HG03025 (cell line): ENCODE results near the gene COMMD3.

Source experiments
- ATAC-seq: cut with Tn5 transposase; IDR thresholded peaks from one replicate; pipeline ENCODE4 v1.9.1; 2021; ENCODE audit warnings: mild to moderate bottlenecking, moderate library complexity; ENCODE audit not compliant: unreplicated experiment, low FRiP score

Gene COMMD3

DNA sequence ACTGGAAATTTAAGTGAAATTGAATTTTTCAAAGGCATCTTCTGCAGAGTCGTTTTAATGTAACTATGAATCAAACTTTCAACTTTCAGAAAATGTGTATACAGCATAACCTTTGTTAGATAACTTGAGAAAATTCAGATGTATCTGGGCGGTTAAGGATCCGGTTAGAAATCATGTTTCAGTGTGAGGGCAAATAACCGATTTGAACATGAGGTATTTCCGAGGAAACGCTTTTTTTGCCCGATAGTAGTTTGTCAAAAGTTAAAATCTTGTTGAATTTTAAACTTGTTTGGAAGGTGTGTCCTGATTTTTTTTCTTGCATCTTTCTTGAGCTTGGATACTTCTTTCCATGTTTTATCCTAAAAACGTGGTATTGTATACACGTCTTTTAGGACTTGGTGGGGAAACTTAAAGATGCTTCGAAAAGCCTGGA, 3.4 kb downstream of the COMMD3 start:
- ATAC-seq: no peak

DNA sequence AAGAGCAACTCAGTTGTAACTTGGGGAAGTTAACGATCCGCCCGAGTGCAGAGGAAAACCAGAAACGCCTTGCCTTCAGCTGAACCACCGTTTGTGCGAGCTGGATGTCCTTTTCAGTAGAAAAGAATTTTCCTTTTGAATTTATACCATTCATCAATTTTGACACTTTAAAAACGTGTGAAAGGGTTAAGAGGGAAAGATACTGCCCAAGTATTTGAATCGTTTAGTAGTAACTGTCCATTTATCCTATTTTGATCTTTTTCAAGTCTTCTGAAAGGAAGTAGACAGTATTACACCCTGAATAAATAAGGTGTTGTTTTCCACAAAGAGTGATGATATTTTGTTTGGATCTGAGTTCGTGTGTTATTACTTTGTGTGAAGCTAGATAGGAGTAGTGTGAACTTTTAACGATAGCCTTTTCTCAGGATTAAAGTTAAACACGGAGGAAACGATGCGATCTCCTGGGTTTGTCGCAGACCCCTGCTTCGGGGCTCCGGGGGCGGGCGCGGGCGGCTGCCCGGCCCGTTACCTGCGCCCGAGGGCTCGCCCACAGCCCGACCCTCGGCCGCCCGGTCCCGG, 3.9 kb downstream of the COMMD3 start:
- no peak for ATAC-seq

DNA sequence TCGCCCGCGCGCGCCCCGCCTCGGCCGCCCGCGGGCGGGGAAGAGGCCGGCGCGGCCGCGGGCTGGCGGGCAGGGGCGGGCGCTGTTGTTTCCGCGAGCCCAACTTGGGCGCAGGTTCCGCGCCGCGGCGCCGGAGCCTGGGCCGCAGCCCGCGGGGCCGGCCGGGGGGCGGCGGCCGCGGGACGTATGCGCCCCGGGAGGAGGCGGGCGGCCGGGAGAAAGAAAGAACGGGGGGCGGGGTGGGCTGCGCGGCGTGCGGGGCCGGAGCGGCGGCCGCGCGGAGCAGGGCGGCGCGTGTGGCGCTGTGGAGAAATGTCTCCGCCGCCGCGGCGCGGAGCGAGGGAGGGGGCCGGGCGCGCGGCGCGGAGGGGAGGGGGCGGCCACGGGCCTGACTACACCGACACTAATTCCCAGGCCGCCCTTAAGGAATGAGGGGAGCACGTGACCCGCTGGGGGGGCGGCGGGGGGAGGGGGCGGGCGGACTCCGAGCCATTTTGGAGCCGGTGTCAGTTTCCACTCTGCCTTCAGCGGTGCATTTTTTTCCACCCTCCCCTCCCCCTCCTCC, 4.5 kb downstream of the COMMD3 start, which contains the start of gene BMI1:
TSS of gene BMI1 (plus strand) at position 509 of the 565 bp plus-strand sequence. CDS start 5,351 bp downstream, outside the sequence.
- no peak for ATAC-seq

DNA sequence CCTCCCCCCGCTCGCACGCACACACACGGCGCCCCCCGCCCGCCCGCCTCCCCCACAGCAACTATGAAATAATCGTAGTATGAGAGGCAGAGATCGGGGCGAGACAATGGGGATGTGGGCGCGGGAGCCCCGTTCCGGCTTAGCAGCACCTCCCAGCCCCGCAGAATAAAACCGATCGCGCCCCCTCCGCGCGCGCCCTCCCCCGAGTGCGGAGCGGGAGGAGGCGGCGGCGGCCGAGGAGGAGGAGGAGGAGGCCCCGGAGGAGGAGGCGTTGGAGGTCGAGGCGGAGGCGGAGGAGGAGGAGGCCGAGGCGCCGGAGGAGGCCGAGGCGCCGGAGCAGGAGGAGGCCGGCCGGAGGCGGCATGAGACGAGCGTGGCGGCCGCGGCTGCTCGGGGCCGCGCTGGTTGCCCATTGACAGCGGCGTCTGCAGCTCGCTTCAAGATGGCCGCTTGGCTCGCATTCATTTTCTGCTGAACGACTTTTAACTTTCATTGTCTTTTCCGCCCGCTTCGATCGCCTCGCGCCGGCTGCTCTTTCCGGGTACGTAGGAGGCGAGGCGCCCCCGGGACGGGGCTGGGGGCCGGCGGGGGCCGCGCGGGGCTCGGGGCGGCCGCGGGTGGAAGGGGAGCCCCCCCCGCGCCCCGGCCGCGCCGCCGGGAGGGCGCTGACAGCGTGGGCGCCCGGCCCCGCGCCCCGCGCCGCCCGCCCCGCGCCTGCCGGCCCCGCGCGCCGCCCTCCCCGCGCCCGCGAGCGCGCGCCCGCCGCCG, 5.2 kb downstream of the COMMD3 start:
- ATAC-seq: no peak

DNA sequence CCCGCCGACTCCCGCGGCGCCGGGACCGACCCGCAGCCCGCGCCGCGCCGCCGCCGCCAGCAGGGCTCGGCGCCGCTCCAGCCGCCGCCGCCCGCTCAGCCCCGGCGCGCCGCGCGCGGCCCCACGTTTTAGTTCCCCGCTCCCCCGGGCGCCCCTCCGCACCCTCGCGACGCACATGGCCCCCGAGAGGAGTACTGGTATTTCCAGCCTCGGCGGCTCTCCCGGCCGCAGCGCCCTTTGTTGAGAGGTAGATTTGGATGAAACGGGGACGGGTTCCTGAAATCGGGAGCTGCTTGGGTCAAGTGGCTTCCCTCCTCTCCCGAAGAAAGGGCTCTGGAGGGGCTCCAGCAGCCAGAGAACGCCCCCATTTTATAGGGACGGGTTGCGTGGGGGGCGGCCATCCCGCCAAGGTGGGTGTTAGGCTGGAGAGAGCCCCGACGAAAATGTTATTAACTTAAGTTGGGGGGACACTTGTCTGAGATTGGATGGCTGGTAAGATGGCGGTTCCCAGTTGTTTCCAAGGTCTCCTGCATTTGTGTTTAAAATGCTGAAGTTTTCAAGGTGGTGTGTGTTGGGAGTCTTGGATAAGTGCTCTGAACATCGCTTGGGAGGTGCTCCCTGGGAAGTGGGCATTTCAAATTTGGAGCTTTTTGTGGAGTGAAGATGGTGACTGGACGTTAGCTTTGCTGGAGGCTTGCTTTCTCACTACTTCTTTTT, 5.9 kb downstream of the COMMD3 start:
- no peak for ATAC-seq

DNA sequence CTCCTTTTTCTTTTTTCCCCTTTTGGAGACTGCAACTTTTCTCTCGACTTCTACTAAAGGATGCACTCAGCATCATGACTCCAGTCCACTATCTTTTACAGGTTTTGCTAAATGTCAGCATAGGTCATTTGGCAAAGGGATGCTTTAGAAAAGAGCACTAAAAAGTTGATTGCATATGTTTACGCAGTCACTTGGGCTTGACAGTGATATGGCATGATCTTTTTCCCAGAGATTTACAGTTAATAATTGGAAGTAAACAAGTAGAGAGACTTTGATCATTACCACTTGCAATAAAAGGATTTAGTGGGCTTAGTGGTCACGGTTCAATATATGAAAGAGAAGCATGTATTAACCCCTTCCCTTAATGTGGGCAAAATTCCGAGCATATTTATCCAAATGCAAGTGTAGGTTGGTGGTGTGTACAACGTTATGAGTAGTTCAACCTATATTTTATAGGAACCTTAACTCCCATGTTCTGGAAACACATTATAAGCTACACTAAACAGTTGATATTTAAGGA, 6.5 kb downstream of the COMMD3 start:
- ATAC-seq: no peak

DNA sequence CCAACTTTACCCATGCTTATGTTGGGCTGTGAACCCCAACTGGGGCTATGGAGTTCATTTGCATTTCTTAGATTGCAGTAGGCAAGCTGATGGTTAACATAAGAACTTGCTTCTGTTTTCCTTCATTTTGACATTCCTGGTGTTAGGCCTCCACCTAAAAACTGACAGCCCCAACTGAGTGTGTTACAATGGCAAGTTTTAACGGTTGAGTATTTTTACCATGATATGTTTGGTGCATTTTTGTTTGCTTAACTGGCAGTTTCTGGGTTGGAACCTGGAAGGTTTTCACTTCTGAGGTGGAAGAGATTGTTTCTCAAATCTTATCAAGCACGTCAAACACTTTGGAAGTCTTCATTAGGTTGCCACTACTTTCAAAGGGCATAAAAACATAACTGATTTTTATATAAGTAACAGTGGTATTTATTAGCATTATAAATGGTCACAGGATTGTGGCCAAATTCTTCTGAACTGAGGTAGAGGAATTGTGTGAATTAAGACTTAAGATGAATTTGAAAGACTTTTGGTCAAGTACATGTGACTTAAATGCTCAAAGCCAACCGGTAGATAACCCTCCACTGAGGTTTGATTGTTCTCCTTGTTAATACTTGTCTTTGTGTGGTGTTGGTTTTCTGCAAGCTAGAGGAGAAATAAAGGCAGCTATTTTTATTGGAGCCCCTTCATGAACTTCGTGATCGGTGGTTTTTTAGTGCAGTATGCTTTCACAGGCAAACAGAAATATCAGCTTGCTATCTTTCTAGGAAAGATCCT, 7.5 kb downstream of the COMMD3 start:
- no peak for ATAC-seq

DNA sequence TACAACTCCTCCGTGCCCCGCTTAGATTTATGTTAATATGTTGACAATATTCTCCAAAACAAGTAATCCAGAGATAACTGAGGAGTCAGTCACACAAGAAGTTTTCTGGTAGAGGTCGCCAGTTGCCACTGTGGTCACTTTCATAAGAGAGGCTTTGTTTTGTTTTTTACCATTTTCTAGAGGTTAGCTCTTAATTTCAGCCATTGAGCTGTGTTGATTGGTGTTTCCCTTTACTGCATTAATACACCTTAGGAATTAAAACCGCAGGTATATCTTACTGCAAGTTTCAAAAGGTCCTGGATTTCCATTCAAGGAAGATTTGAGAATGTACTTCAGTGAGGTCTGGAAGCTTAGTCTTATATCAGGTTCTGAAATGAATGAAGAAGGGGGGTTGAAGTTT, 8.2 kb downstream of the COMMD3 start:
- ATAC-seq: no peak

DNA sequence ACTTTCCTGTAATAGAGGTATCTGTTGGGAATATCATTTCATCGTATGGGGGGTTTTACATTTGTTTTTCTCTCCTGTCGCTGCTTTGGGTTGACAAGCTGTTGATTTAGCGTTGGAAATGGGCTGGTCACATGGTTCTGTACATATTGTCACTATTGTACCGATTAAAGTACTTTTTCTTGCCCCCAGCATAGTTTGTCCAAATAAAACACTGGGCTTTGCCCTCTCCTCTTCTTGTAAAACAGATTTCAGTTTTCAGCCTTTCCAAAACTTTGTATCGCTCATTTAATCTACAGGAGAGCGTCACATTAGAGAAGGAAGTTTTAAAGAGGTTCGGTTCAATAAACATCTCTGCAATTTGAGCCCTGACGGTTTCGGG, 8.7 kb downstream of the COMMD3 start:
- ATAC-seq: no peak

DNA sequence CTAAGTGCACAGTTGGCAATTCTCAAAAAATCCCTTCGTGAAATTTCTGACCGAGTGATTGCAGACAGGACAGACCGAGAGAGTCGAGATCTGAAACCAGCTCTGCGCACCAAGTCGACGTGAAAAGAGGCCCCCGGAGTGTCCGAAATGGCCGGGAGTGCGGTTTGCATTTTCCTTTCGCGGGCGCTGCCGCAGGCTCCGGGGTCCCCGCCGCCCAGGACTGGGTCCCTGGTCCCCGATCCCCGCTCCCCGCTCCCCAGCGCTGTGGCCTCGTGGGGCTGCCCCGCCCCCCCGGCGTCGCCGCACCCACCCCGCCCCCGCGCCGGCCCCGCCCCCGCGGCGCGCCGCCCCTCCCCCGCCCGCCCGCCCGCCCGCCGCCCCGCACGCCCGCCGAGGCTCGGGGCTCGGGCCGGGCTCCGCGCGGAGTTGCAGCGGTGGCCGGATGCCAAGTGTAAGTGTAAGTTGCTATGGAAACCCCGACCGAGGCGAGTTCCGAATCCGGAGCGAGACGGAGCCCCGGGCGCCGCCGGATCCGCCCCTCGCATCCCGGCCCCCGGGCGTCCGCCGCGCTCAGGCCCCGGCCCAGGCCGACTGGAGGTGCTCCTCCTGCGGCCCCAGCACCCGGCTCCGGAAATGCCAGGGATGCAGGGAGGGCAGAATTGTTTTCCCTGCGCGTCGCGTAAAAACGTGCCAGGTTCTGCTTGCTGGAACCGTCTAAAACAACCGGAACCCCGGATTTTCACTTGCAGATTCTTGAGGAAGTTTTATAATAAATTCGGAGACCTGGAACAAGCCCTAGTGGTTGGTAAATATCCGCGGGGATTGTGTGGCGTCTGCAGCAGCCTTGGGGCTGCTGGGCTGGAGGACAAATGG, 9.3 kb downstream of the COMMD3 start:
- peak; percentile 38 for ATAC-seq

DNA sequence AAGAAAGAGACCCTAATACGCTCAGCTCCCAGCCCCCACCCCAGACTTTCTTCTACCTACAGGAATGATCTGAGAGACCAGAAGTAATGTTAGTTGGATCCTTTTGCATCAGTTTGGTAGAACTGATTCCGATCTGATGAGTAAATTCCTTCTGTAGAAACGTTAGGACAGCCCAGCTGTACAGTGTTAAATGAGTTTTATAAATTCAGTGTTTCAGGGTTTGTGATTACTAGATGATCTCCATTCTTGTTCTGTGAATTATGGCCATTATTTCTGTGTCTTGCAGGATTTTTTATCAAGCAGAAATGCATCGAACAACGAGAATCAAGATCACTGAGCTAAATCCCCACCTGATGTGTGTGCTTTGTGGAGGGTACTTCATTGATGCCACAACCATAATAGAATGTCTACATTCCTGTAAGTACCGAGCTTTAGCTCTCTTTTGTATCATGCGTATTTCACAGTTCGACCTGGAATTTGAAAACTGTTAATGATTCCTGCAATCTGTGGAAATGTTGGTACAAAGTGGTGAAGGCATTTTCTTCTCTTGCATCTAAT, 10.0 kb downstream of the COMMD3 start:
- no peak for ATAC-seq

DNA sequence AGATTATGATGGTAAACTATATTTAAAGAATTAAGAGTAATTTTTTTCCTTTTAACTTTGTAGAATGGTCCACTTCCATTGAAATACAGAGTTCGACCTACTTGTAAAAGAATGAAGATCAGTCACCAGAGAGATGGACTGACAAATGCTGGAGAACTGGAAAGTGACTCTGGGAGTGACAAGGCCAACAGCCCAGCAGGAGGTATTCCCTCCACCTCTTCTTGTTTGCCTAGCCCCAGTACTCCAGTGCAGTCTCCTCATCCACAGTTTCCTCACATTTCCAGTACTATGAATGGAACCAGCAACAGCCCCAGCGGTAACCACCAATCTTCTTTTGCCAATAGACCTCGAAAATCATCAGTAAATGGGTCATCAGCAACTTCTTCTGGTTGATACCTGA, 13.0 kb downstream of the COMMD3 start:
- ATAC-seq: no peak

DNA sequence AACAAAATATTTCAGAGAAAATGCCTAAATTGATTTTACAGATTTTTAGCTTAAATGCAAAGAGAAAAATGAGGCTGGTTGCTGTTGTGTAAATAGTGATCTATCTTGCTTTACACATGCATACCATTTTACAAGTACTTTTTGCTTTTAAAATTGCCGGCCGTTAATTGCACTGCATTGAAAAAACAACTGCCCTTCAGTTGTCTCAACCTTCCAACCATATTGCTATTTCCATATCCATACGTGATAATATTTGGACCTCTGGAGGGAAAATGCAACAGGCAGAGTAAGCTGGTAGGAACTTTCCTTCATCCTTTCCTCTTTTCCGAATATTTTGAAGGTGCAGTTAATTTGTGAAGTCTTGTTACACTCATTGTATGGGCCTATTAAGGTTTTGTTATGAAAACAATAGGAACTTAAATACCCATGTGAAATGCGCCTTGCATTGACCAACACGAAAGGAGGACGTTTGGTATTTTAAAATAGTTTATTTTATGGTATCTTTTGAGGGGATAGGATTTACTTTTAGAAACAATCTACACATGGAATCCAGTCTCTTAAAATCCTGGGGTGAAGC, 16.0 kb downstream of the COMMD3 start:
- no peak for ATAC-seq

DNA sequence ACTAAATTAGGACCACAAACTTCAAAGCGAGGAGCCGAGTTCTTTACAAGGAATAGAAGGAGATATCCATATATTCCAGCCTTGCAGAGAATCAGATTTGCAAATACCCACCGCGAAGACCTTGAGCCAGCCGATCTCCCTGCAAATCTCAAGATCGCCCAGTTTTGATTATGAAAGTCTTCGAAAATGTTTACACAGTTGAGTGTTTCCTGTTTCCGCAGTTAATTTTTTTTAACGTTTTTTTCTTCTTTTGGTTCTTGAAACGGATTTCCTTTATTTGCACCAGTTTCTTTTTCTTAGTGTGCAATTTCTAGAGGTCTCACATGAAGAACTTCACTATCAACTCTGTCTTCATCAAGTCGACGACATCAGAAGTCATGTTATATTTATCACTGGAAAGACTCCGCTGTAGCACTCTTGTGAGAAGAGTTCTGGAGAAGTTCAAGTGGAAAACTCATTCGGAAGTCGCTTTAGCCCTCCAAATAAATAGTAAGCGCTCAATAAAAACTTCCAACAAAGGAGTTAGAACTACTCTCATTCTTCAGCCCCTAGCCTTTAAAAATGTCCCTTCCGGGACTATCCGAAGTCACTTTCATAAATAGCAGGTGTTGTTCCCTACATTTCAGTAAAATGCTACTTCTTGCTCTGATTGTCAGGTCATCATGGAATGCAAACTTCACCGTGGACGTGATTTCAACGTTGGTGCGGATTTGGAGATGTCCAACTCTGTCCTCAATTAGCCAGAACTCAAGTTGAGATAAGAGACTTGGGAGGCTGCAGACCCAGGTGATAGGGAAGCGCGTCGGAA, 17.2 kb downstream of the COMMD3 start:
- no peak for ATAC-seq

DNA sequence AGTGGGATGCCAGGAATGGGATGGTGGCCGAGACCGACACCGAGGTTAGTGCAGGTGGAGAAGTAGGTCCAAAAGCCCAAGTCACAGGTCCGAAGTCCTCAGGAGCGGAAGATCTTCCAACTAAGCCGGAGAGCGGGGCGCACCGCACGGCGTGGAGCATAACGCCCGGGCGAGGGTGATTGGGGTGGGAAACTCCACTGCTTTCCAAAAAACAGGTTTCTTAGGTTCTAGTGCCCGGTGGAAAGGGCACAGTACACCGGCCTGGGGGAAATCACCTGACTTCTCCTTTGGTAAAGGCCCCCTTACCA, 17.7 kb downstream of the COMMD3 start:
- no peak for ATAC-seq

DNA sequence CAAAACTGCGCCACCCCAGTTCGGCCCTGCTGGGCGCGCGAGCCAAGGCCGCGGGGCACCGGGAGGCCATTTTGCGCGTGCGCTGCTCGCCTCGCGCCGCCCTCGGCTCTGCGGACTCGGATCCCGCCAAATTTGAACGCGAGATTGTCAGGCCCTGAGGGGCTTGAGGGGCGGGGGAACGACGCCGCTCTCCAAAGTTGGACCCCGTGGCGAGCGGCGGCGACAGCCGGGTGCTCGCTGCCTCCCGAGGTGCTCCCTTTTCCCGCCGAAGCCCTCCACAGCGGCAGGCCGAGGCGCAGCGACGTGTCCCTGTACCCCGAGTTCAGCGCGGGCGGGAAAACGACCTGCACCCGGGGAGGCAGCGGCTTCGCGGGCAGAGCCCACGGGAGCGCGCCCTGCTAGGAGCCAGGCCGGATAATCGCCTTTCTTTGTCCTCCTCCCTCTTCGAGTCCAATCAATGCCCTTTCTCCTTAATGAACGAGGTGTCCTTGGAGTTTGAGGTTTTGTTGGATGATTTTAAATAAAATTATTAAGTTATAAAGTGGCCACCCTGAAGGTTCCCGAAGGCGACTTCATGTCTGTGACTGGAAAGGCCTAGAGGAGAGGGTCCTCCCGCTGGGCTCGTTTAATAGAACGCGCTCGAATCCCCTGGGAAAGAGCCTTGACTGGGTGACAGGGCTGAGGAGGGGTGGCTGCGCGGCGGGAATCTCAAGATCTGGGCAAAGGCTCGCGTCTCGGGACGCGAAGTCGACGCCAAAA, 18.4 kb downstream of the COMMD3 start:
- ATAC-seq: no peak

DNA sequence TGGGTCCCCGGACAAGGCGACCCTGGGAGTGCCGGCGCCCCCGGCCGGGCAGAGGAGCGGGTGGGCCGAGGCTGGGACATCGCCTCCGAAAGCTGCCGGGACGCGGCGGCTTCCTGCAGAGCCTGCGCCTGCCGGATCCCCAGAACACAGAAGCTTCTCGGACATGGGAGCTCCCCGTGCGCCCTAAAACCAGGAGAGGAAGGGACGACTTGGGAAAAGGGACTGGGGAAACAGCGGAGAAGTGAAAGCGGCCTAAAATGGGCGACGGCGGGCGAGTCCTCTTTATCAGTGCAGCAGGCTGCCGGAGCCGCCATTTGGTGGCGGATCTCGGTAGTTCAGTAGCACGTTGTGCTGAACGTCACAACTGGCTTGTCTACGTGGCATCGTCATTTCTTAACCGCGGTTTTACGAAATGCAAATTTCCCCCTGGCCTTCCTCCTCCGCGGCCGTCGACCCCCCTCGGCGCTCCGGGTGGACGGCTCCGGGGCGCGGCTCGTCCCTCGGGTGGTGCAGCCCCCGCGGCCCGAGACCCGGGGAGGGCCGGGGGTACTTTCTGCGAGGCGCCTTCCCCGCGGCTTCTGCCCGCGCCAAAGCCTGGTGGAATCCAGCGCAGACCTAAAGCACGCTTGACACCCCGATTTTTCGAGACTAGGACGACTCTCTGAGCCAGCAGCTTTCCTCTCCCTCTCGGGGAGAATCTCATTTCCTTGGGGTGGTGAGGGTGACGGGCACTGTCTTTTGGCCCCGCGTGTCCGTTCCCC, 19.2 kb downstream of the COMMD3 start:
- no peak for ATAC-seq
